ENCODE data around the gene ARG1. TPM values are rescaled to one million over a fixed set of nuclear protein-coding genes. Genes with fewer than 3 reads are reported as not detected.
"Not testable (repeated sequence)": the region's sequence is repeated elsewhere in the genome, so short reads cannot be mapped to it uniquely, and the experiment has no call there.

Gene ARG1
- not detected for total RNA-seq

- no peaks in the 10 kb centered on the region for H3K9me3 ChIP-seq
- 88 to 94% methylated on average over 5 to 6 of the region's 6 CpGs for WGBS, 2 donors (ENCODE audit: low coverage in 1 of 2)
- in situ Hi-C loops (cut with MboI; ENCODE audit: low pct_ligation_motif_present in 1 of 4, low pct_unique_long_range_greater_than_20kb in 1 of 4, low sequenced_read_pairs in 3 of 4): no loop called here
- H3K36me3 ChIP-seq: peaks cover 0 to 8% (median 0%) of the 10 kb centered on the region in 4 donors
- intact Hi-C loops (cut with DNase I; ENCODE audit: low total_unique reads): no loop called here
- no peaks in the 10 kb centered on the region for H3K27me3 ChIP-seq
- no peak for DNase-seq
- H3K27ac ChIP-seq: no peak within 1 kb of the TSS
- no peaks in the 10 kb centered on the region for H3K4me1 ChIP-seq
- TF ChIP-seq POLR2AphosphoS5 (IDR thresholded peaks at IDR 0.05) (no peak), POLR2A (IDR thresholded peaks at IDR 0.05) (no peak), CTCF (IDR thresholded peaks at IDR 0.05) (no peak), EP300 (IDR thresholded peaks at IDR 0.05; ENCODE audit: low read depth) (no peak)
- H3K4me3 ChIP-seq: no peak within 1 kb of the TSS
Observed at GRCh38 chr6:131572686-131573415, at the start of gene ARG1. ARG1 (plus strand) TSS chr6:131573226; CDS start chr6:131573283, 57 bp downstream.

GRCh38 chr6:131523988-131524673 is 48.9 kb upstream of the ARG1 start:
- Histone ChIP-seq H3K36me3 (no peaks in the 10 kb centered on the region), H3K9me3 (no peaks in the 10 kb centered on the region), H3K4me1 (no peaks in the 10 kb centered on the region), H3K4me3 (no peak overlapping the region), H3K27me3 (no peaks in the 10 kb centered on the region), H3K27ac (no peak overlapping the region)
- no peak for TF ChIP-seq POLR2AphosphoS5 (IDR thresholded peaks at IDR 0.05)
- no peak for TF ChIP-seq EP300 (IDR thresholded peaks at IDR 0.05; ENCODE audit: low read depth)
- TF ChIP-seq CTCF (IDR thresholded peaks at IDR 0.05): no peak
- TF ChIP-seq POLR2A (IDR thresholded peaks at IDR 0.05): no peak
- intact Hi-C loops (cut with DNase I; ENCODE audit: low total_unique reads) (no loop called here), in situ Hi-C loops (cut with MboI; ENCODE audit: low pct_ligation_motif_present in 1 of 4, low pct_unique_long_range_greater_than_20kb in 1 of 4, low sequenced_read_pairs in 3 of 4) (loop anchor here in 1 of 4 donors (10.0 kb wide), 1 partner anchor 339 kb away; no protein-coding TSS in a partner anchor)
- DNase-seq: no peak
- WGBS, 2 donors (ENCODE audit: low coverage in 1 of 2): 96% methylated on average over 1 of the region's 1 CpG; no CpG with 5 or more reads in 1 of the 2 donors

GRCh38 chr6:131524695-131525336 is 48.2 kb upstream of the ARG1 start:
- DNase-seq: no peak
- 83 to 95% methylated on average over 13 to 25 of the region's 25 CpGs for WGBS, 2 donors (ENCODE audit: low coverage in 1 of 2)
- Histone ChIP-seq H3K4me3 (no peak overlapping the region), H3K27ac (no peak overlapping the region), H3K4me1 (no peaks in the 10 kb centered on the region), H3K36me3 (no peaks in the 10 kb centered on the region), H3K9me3 (no peaks in the 10 kb centered on the region), H3K27me3 (no peaks in the 10 kb centered on the region)
- in situ Hi-C loops (cut with MboI; ENCODE audit: low pct_ligation_motif_present in 1 of 4, low pct_unique_long_range_greater_than_20kb in 1 of 4, low sequenced_read_pairs in 3 of 4) (loop anchor here in 2 of 4 donors (10.0 to 25.0 kb wide), 3 partner anchors 338 to 638 kb away; no protein-coding TSS in a partner anchor), intact Hi-C loops (cut with DNase I; ENCODE audit: low total_unique reads) (no loop called here)
- TF ChIP-seq POLR2AphosphoS5 (IDR thresholded peaks at IDR 0.05) (no peak), CTCF (IDR thresholded peaks at IDR 0.05) (no peak), POLR2A (IDR thresholded peaks at IDR 0.05) (no peak), EP300 (IDR thresholded peaks at IDR 0.05; ENCODE audit: low read depth) (no peak)

- H3K4me3 ChIP-seq; intact Hi-C loops (cut with DNase I; ENCODE audit: low total_unique reads); H3K27ac ChIP-seq; H3K9me3 ChIP-seq; H3K27me3 ChIP-seq; H3K4me1 ChIP-seq; DNase-seq; H3K36me3 ChIP-seq: not testable (repeated sequence)
- WGBS, 2 donors (ENCODE audit: low coverage in 1 of 2): 87 to 90% methylated on average over 3 to 5 of the region's 5 CpGs
- in situ Hi-C loops (cut with MboI; ENCODE audit: low pct_ligation_motif_present in 1 of 4, low pct_unique_long_range_greater_than_20kb in 1 of 4, low sequenced_read_pairs in 3 of 4): loop anchor here (10.0 to 25.0 kb wide), 4 partner anchors 344 to 646 kb away; no protein-coding TSS in a partner anchor
Observed at GRCh38 chr6:131530936-131531335, 42.1 kb upstream of the ARG1 start.

GRCh38 chr6:131531681-131532080 is 41.3 kb upstream of the ARG1 start:
- H3K27me3 ChIP-seq; DNase-seq; H3K4me1 ChIP-seq; intact Hi-C loops (cut with DNase I; ENCODE audit: low total_unique reads); H3K36me3 ChIP-seq; H3K9me3 ChIP-seq; H3K4me3 ChIP-seq; H3K27ac ChIP-seq: not testable (repeated sequence)
- in situ Hi-C loops (cut with MboI; ENCODE audit: low pct_ligation_motif_present in 1 of 4, low pct_unique_long_range_greater_than_20kb in 1 of 4, low sequenced_read_pairs in 3 of 4): loop anchor here (10.0 to 25.0 kb wide), 4 partner anchors 344 to 647 kb away; no protein-coding TSS in a partner anchor
- WGBS, 2 donors (ENCODE audit: low coverage in 1 of 2): 89% methylated on average over 11 of the region's 12 CpGs; no CpG with 5 or more reads in 1 of the 2 donors

All from transverse colon (tissue), 4 donors.